ENCODE data around the gene GABRD.

The GABRD gene

GRCh38 chr1:2018217-2019171 lies 651 bp upstream of the GABRD start:
- DNase-seq (ENCODE audit: low read depth in 3 of 3) = no peak

DNA sequence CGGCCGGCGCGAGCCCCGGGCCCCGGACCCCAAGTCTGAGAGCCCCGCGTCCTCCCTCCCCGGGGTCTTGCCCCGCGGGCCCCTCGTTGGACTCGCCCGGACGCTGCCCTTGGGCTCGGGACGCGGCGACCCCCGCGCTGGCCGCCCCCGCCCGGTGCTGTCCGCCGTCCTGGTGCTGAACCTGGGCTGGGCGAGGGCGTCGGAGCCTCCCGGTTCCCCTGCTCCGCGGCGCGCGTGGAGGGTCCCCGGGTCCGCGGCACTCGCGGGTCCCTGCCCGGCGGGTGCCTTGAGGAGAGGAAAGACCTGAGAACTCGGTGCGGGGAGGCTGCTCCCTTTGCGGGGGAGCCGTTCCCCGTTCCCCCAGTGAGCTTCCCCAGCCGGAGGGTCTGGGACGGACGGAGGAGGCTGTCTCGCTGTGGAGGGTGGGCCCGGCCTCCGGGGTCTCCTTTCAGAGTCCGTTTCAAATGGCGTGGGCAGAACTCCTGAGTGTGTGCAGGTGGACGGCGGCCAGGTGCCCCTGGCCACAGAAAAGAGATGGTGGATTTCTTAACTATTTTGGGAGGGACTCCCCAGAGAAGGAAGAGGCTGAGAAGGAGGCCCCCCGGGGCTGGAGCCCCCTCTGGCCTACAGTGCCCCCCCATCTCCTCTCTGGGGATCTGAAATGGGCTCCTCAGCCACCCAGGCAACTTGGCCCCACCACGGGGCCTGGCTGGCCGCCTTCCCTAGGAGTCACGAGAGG lies 595 bp downstream of the GABRD start:
- no peak for DNase-seq (ENCODE audit: low read depth in 3 of 3)

- no peak for DNase-seq (ENCODE audit: low read depth in 3 of 3)
Observed at GRCh38 chr1:2020310-2020655, 1.1 kb downstream of the GABRD start.

- DNase-seq (ENCODE audit: low read depth in 3 of 3) = no peak
Observed at GRCh38 chr1:2021550-2021949, 2.4 kb downstream of the GABRD start.

DNA sequence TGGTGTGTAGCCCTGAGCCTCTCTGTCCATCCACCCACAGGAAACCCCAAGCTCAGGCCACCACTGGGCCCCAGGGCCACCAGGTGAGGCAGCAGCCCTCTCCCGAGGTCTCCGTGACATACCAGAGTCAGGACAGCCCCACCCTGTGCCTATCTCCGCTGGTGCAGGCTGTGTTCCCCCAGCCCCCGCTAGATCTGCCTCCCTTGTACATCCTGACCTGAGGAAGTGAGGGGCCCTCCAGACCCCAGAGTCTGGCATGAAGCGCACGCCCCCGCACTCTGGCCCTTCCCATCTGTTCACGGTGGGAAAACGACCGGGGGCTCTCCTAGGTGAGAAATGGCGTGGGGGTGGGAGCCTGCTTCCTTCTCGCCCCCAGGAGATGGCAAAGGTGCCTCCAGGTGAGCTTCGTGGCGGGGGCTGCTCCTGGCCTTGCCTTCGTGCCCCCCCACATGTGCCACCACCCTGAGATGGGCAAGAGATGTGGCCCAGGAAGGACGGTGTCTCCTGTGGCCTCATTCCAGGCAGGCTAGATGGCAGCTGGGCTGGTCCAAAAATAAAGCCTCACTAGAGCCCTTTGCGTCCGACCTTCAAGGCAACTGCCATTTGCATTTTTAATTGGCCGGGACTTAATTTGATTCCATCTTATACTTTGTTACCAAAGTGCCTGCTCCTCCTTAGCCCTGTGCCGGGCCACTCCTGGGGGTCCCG lies 3.1 kb downstream of the GABRD start:
- no peak for DNase-seq (ENCODE audit: low read depth in 3 of 3)

DNA sequence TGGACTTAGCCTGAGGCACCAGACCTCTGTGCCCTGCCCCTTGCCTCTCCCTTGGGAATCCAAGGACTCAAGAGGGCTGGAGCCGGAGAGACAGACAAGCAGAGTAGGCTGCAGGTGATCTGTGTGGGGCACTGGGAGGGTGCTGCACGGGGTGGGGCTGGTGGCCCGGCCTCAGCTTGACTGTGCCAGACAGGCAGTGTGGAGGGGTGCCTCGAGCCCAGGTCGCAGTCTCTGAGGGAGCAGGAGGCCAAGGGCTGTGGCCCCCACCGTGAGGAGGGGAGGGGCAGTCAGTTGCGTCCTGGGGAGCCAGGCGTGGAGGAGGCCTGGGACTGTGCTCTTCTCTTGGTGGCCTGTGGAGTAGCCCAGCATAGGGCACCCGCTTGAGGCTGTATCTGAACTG lies 4.0 kb downstream of the GABRD start:
- no peak for DNase-seq (ENCODE audit: low read depth in 3 of 3)

- no peak for DNase-seq (ENCODE audit: low read depth in 3 of 3)
Observed at GRCh38 chr1:2024451-2024850, 5.3 kb downstream of the GABRD start.

DNA sequence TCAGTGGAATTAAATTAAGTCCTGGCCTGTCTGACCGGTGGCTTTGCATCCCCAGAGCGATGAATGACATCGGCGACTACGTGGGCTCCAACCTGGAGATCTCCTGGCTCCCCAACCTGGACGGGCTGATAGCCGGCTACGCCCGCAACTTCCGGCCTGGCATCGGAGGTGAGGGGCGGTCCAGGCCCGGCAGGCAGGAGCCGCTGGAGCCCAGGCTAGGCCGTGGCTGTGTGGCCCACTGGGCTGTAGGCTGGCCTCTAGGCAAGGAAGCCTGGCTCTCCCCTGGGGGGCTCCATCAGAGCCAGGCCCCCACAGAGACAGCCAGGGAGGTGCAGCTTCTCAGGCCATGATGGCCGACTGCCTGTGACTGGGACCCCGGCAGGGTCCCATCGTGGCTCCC lies 5.7 kb downstream of the GABRD start:
- no peak for DNase-seq (ENCODE audit: low read depth in 3 of 3)

GRCh38 chr1:2025491-2025981 lies 6.4 kb downstream of the GABRD start:
- no peak for DNase-seq (ENCODE audit: low read depth in 3 of 3)

DNA sequence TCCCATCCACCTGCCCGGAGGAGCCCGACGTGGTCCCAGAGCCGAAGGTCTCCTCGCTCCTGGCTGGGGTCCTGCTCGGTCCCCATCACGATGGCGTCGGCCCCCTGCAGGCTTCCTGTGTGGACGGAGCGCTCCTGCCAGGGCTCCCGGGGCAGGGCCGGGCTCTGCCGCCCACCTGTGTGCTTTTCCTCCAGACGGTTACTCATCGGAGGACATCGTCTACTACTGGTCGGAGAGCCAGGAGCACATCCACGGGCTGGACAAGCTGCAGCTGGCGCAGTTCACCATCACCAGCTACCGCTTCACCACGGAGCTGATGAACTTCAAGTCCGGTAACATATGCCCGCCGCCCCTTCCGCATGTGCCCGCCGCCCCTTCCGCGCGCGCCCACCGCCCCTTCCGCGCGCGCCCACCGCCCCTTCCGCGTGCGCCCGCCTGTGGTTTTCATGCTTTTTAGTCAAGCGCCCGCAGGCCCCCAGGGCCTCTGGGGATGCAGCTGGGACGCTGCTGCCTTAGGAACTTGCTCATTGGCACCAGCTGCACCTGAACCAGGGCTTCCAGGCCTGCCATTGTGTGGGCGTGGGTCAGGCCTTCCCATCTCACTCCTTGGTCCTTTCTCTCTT lies 8.9 kb downstream of the GABRD start:
- DNase-seq (ENCODE audit: low read depth in 3 of 3) = no peak

GRCh38 chr1:2028870-2029560 lies 9.9 kb downstream of the GABRD start:
- no peak for DNase-seq (ENCODE audit: low read depth in 3 of 3)

DNA sequence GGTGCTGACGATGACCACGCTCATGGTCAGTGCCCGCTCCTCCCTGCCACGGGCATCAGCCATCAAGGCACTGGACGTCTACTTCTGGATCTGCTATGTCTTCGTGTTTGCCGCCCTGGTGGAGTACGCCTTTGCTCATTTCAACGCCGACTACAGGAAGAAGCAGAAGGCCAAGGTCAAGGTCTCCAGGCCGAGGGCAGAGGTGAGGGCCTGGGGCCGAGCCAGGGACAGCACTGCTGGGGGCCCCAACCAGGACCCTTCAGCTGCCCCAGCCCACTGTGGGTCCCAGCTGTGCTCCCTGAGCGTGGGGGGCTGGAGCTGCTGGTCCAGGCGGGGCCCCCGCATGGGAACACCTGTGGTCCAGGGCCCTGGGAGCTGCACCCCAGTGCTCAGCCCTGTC lies 10.4 kb downstream of the GABRD start:
- DNase-seq (ENCODE audit: low read depth in 3 of 3) = no peak

GRCh38 chr1:2030076-2030871 lies 11.1 kb downstream of the GABRD start:
- no peak for DNase-seq (ENCODE audit: low read depth in 3 of 3)

- no peak for DNase-seq (ENCODE audit: low read depth in 3 of 3)
Observed at GRCh38 chr1:2031546-2032540, 12.7 kb downstream of the GABRD start.

DNA sequence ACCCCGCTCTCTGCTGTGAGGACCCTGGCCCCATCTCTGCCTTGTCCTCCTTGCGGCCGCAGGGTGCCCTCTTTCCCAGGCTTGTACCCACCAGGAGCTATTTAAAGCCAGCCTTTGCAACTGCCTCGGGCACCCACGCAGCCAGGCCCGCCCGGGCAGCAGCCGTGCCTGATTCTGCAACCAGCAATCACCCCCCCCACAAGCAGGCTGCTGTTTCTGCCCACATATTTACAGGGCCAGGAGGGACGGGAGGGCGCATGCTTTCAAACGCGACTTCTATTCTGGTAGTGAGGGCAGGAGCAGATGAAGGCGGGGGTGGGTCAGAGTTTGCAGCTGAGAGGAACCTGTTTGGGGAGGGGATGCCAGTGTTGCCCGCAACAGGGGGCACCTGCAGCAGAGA lies 13.6 kb downstream of the GABRD start:
- DNase-seq (ENCODE audit: low read depth in 3 of 3) = no peak

DNA sequence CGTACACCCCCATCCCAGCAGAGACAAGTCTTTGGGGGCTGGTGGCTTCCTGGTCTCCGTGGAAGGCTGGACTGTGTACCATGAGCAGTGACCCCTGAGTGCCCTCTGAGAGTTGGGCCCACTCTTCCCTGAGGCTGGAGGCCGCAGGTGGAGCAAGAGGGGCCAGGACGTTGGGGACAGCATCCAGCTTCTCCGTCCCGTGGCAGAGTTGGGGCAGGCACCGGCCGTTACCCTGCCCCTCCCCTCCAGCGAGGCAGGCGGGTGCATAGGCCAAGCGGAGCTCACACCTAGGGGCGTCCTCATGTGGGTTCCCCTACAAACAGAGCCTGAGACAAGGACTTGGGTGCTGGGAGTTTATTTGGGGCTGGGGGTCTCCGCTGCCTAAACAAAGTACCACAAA lies 14.0 kb downstream of the GABRD start:
- no peak for DNase-seq (ENCODE audit: low read depth in 3 of 3)

- DNase-seq (ENCODE audit: low read depth in 3 of 3) = no peak
Observed at GRCh38 chr1:2036287-2036686, 17.1 kb downstream of the GABRD start.

GRCh38 chr1:2037314-2037979 lies 18.3 kb downstream of the GABRD start:
- no peak for DNase-seq (ENCODE audit: low read depth in 3 of 3)

GRCh38 chr1:2038229-2038628 lies 19.1 kb downstream of the GABRD start:
- no peak for DNase-seq (ENCODE audit: low read depth in 3 of 3)

All from stimulated activated CD4-positive, alpha-beta T cell treated with anti-CD3 and anti-CD28 coated beads, TNF-alpha, amount 100 ng/mL, for 24 hours (primary cell).